IMR-90 (cell line): ENCODE data around the gene PPIL4. TPM values are rescaled to one million over a fixed set of nuclear protein-coding genes. Genes with fewer than 3 reads are reported as not detected.

Experiments
- ATAC-seq: fragments of 200-7000 bp; cut with Tn5 transposase; 2 replicates; pipeline ENCODE4 v1.9.1; 2020; ENCODE audit warnings: low read depth, mild to moderate bottlenecking, moderate library complexity
- BruUV-seq: library from RNA; stranded (reverse); fragments of 400-500 nt; replicated peaks from 2 replicates; lab custom pipeline; 2021; lab: Mats Ljungman, UMichigan
- CTCF ChIA-PET: fragments of 300-600 bp; formaldehyde crosslinking; extraction: SDS; loops from one replicate; lab custom pipeline; 2021; ENCODE audit warnings: antibody characterized with exemption; lab: Yijun Ruan, JAX
- POLR2A ChIA-PET: fragments of 300-600 bp; sonication (Branson Sonifier 250); formaldehyde crosslinking; loops from one replicate; lab custom pipeline; 2022; ENCODE audit warnings: antibody characterized with exemption; ENCODE audit not compliant: unreplicated experiment; lab: Charles Lee
- DNase-seq: peaks from one replicate; pipeline ENCODE4 v3.0.0; 2013
- H2AFZ ChIP-seq: replicated peaks from 2 replicates; pipeline ENCODE3; 2013; ENCODE audit warnings: low read length, mild to moderate bottlenecking; ENCODE audit not compliant: poor library complexity
- H2AK5ac ChIP-seq: 2 replicates; pipeline ENCODE4 v1.6.1; 2013; ENCODE audit warnings: low read depth, low read length, inconsistent platforms
- H2AK9ac ChIP-seq: replicated peaks from 2 replicates; pipeline ENCODE3; 2013; ENCODE audit warnings: mild to moderate bottlenecking, low read depth, low read length, moderate library complexity; ENCODE audit not compliant: poor library complexity
- H2BK120ac ChIP-seq: 2 replicates; pipeline ENCODE4 v1.6.1; 2013; ENCODE audit warnings: low read depth, low read length, inconsistent platforms
- H2BK15ac ChIP-seq: 3 replicates; pipeline ENCODE4 v1.6.1; 2013; ENCODE audit warnings: low read depth, low read length, inconsistent platforms
- H2BK20ac ChIP-seq: 2 replicates; pipeline ENCODE4 v1.6.1; 2013; ENCODE audit warnings: low read depth, mild to moderate bottlenecking, inconsistent platforms, low read length, moderate library complexity
- H2BK5ac ChIP-seq: 2 replicates; pipeline ENCODE4 v1.6.1; 2013; ENCODE audit warnings: mild to moderate bottlenecking, low read depth, low read length, inconsistent platforms; ENCODE audit not compliant: poor library complexity, severe bottlenecking
- H3K14ac ChIP-seq: replicated peaks from 2 replicates; pipeline ENCODE4 v1.6.1; 2013; ENCODE audit warnings: low read depth, low read length, inconsistent platforms
- H3K18ac ChIP-seq: 2 replicates; pipeline ENCODE4 v1.6.1; 2013; ENCODE audit warnings: low read depth, low read length, control low read depth
- H3K23ac ChIP-seq: 2 replicates; pipeline ENCODE4 v1.6.1; 2013; ENCODE audit warnings: low read depth, low read length, inconsistent platforms
- H3K27ac ChIP-seq: 2 replicates; pipeline ENCODE4 v1.5.1; 2013; ENCODE audit warnings: mild to moderate bottlenecking, control low read depth, low read length; ENCODE audit not compliant: insufficient read depth
- H3K27me3 ChIP-seq: 2 replicates; pipeline ENCODE4 v1.6.1; 2013; ENCODE audit warnings: low read length; ENCODE audit not compliant: control insufficient read depth, insufficient read depth
- H3K36me3 ChIP-seq: 2 replicates; pipeline ENCODE4 v1.6.1; 2013; ENCODE audit warnings: low read length, mixed read lengths; ENCODE audit not compliant: control insufficient read depth, insufficient read depth
- H3K4ac ChIP-seq: 2 replicates; pipeline ENCODE4 v1.6.1; 2013; ENCODE audit warnings: low read depth, low read length, inconsistent platforms
- H3K4me1 ChIP-seq: 2 replicates; pipeline ENCODE4 v1.6.1; 2013; ENCODE audit warnings: low read length, mixed read lengths; ENCODE audit not compliant: control insufficient read depth, insufficient read depth
- H3K4me2 ChIP-seq: 2 replicates; pipeline ENCODE4 v1.6.1; 2013; ENCODE audit warnings: low read depth, mild to moderate bottlenecking, control low read depth, low read length, moderate library complexity
- H3K4me3 ChIP-seq: 2 replicates; pipeline ENCODE4 v1.5.1; 2013; ENCODE audit warnings: low read depth, mild to moderate bottlenecking, control low read depth, low read length, moderate library complexity; ENCODE audit not compliant: insufficient read depth
- H3K56ac ChIP-seq: 2 replicates; pipeline ENCODE4 v1.6.1; 2013; ENCODE audit warnings: low read length, inconsistent platforms; ENCODE audit not compliant: insufficient read depth; ENCODE audit errors: extremely low read depth
- H3K79me1 ChIP-seq, 2 experiments: 2 replicates each; pipeline ENCODE4 v1.6.1; 2013; ENCODE audit warnings: low read length in 2 of 2, inconsistent platforms in 1 of 2, low read depth in 1 of 2
- H3K9ac ChIP-seq: 2 replicates; pipeline ENCODE4 v1.6.1; 2013; ENCODE audit warnings: low read depth, low read length, control low read depth
- H3K9me1 ChIP-seq: 2 replicates; pipeline ENCODE4 v1.6.1; 2013; ENCODE audit warnings: low read length, inconsistent platforms; ENCODE audit not compliant: insufficient read depth
- H3K9me3 ChIP-seq: 2 replicates; pipeline ENCODE4 v1.6.1; 2013; ENCODE audit warnings: low read length; ENCODE audit not compliant: control insufficient read depth, insufficient read depth
- H4K20me1 ChIP-seq: 2 replicates; pipeline ENCODE4 v1.6.1; 2013; ENCODE audit warnings: low read length, inconsistent platforms; ENCODE audit not compliant: insufficient read depth
- H4K5ac ChIP-seq: 2 replicates; pipeline ENCODE4 v1.6.1; 2013; ENCODE audit warnings: mild to moderate bottlenecking, low read depth, low read length, control low read depth
- H4K8ac ChIP-seq, 2 experiments: 2 replicates each; pipeline ENCODE4 v1.6.1; 2013; ENCODE audit warnings: low read depth in 2 of 2, low read length in 2 of 2, control low read depth in 1 of 2, inconsistent platforms in 1 of 2
- H4K91ac ChIP-seq: 2 replicates; pipeline ENCODE4 v1.6.1; 2013; ENCODE audit warnings: low read depth, low read length, inconsistent platforms; ENCODE audit not compliant: insufficient read depth
- CHD1 ChIP-seq: IDR thresholded peaks from 2 replicates; pipeline ENCODE4 v1.6.1; 2012; ENCODE audit warnings: low read depth, low read length, improper control_type of control experiment
- WGBS, 2 experiments: methylation state at CpG; one replicate each; pipeline versions ENCODE4 v1.1.5 to v1.1.7; 2013; ENCODE audit warnings: missing lambda C conversion rate in 2 of 2; ENCODE audit not compliant: insufficient read length in 1 of 2; ENCODE audit errors: extremely low coverage in 2 of 2; 5-methylcytosine and 5-hydroxymethylcytosine counted together
- dilution Hi-C: fragments of 300-500 bp; cut with HindIII; formaldehyde crosslinking; loops from one replicate; pipeline ENCODE4 v1.14.3; 2018; ENCODE audit warnings: low sequenced_read_pairs; ENCODE audit not compliant: unreplicated experiment
- in situ Hi-C: fragments of 300-500 bp; cut with MboI; formaldehyde crosslinking; loops from 3 replicates; pipeline ENCODE4 v1.14.3; 2019; ENCODE audit warnings: low sequenced_read_pairs, inconsistent platforms, mixed read lengths
- intact Hi-C: fragments of 100-400 bp; cut with micrococcal nuclease; formaldehyde crosslinking; loops from 2 replicates; pipeline ENCODE4 v1.10.0; 2022
- polyA plus RNA-seq, 3 experiments: library from polyadenylated mRNA; depleted of rRNA; stranded (reverse); fragments of >200 nt; gene quantifications; 2 replicates each; pipeline ENCODE4 v1.2.3, GENCODE V29; 2012; ENCODE audit warnings: low replicate concordance in 1 of 3
- total RNA-seq: library from RNA; depleted of rRNA; stranded (reverse); fragments of >200 nt; gene quantifications from 2 replicates; pipeline ENCODE4 v1.2.3, GENCODE V29; 2012

The PPIL4 gene
- total and polyA plus RNA-seq, 2 of the 4 experiments (the other 2 are of a cell fraction) = 10.6 to 13.3 TPM

- ChIA-PET CTCF (no interaction called here), POLR2A (no interaction called here)
- Histone ChIP-seq H3K14ac (no peak overlapping the region), H4K91ac (no peak overlapping the region), H3K4ac (no peak overlapping the region), H3K4me1 (peaks cover 8% of the 10 kb centered on the region), H3K36me3 (no peaks in the 10 kb centered on the region), H2BK5ac (no peak overlapping the region), H2BK120ac (no peak overlapping the region), H2AK9ac (no peak overlapping the region), H4K20me1 (no peaks in the 10 kb centered on the region), H3K79me1 (no peaks in the 10 kb centered on the region), H3K56ac (no peak overlapping the region), H2BK15ac (no peak overlapping the region), H3K4me2 (no peak overlapping the region), H2AFZ (no peak overlapping the region), H3K9ac (no peak overlapping the region), H2BK20ac (no peak overlapping the region), H2AK5ac (no peak overlapping the region), H4K8ac (no peak overlapping the region), H3K23ac (no peak overlapping the region), H3K27ac (no peak overlapping the region), H3K4me3 (no peak overlapping the region), H4K5ac (no peak overlapping the region), H3K9me1 (0 out of 2 replicates have a peak, but pooled peaks cover 4% of the 10 kb centered on the region), H3K18ac (no peak overlapping the region), H3K9me3 (no peaks in the 10 kb centered on the region), H3K27me3 (peaks cover 20% of the 10 kb centered on the region)
- dilution Hi-C loops = no loop called here
- TF ChIP-seq CHD1 = no peak
- DNase-seq (no peak), ATAC-seq (no peak)
- BruUV-seq = no TSS peak
- WGBS, 2 experiments = no CpG with 5 or more reads among the region's 2 CpGs
- in situ Hi-C loops = no loop called here
- intact Hi-C loops = no loop called here
Measured at GRCh38 chr6:149468179-149468578, 77.7 kb downstream of the PPIL4 start.
